ENCODE data around the gene THEM4. TPM values are rescaled to one million over a fixed set of nuclear protein-coding genes. Genes with fewer than 3 reads are reported as not detected.

The THEM4 gene
- total and polyA plus RNA-seq, 8 donors, result 6.1 to 27.8 (median 8.4) TPM

DNA sequence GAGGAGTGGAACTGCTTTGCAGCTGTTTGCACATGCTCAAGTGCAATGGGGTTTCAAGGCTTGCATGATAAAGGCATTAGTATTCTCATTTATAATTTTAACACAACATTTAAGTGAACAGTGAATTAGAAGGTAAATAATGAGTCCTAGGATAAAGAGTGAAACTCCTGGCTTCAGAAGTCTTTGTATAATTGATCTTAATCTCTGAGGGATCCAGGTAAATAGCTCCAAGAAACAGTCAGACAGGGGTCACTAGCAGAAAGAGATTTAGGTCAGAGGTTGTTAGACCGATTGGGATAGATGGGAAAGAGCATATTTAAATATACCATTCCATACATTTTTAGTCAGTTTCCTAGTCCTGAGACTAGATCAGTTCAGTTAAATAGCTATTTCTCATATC is 14.1 kb upstream of the THEM4 start:
- no peak for DNase-seq
- TF ChIP-seq, protein P1, sequence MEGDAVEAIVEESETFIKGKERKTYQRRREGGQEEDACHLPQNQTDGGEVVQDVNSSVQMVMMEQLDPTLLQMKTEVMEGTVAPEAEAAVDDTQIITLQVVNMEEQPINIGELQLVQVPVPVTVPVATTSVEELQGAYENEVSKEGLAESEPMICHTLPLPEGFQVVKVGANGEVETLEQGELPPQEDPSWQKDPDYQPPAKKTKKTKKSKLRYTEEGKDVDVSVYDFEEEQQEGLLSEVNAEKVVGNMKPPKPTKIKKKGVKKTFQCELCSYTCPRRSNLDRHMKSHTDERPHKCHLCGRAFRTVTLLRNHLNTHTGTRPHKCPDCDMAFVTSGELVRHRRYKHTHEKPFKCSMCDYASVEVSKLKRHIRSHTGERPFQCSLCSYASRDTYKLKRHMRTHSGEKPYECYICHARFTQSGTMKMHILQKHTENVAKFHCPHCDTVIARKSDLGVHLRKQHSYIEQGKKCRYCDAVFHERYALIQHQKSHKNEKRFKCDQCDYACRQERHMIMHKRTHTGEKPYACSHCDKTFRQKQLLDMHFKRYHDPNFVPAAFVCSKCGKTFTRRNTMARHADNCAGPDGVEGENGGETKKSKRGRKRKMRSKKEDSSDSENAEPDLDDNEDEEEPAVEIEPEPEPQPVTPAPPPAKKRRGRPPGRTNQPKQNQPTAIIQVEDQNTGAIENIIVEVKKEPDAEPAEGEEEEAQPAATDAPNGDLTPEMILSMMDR (IDR thresholded peaks at IDR 0.05), result no peak

DNA sequence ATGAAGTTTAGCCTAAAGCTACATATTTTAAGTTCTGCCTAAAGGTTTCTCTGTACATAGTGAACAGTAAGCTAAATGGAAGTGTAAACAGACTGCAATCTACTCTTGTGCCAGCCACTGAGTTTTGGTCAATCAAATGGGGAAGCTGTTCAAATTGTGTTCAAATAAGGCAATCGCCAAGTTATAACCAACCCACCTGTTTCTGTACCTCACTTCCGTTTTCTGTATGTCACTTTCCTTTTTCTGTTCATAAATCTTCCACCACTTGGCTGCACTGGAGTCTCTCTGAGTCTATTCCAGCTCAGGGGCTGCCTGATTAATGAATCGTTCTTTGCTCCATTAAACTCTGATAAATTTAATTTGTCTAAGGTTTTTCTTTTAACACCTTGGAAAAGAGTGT is 10.8 kb upstream of the THEM4 start:
- no peak for ATAC-seq
- Histone ChIP-seq H3K4me3 (no peak overlapping the region), H3K9me3 (no peaks in the 10 kb centered on the region), H3K27me3 (no peaks in the 10 kb centered on the region), H3K4me1 (no peaks in the 10 kb centered on the region), H3K36me3 (no peaks in the 10 kb centered on the region), H3K27ac (no peak overlapping the region)
- intact Hi-C loops (cut with DNase I), result no loop called here
- TF ChIP-seq, protein P1 (IDR thresholded peaks at IDR 0.05), result no peak
- DNase-seq, result no peak
- FAIRE-seq, result no peak
- WGBS, 2 donors, result 41 to 42% methylated on average over 3 of the region's 3 CpGs

More for the DNA sequence above, 14.1 kb upstream of the THEM4 start:
- no peaks in the 10 kb centered on the region for H3K4me1 ChIP-seq
- intact Hi-C loops (cut with DNase I), result no loop called here
- WGBS, 2 donors, result 60 to 73% methylated on average over 1 of the region's 1 CpG
- H3K27me3 ChIP-seq, result no peaks in the 10 kb centered on the region
- H3K27ac ChIP-seq, result no peak overlapping the region
- ATAC-seq (no peak), FAIRE-seq (no peak)
- no peaks in the 10 kb centered on the region for H3K9me3 ChIP-seq
- H3K4me3 ChIP-seq, result no peak overlapping the region
- no peaks in the 10 kb centered on the region for H3K36me3 ChIP-seq

DNA sequence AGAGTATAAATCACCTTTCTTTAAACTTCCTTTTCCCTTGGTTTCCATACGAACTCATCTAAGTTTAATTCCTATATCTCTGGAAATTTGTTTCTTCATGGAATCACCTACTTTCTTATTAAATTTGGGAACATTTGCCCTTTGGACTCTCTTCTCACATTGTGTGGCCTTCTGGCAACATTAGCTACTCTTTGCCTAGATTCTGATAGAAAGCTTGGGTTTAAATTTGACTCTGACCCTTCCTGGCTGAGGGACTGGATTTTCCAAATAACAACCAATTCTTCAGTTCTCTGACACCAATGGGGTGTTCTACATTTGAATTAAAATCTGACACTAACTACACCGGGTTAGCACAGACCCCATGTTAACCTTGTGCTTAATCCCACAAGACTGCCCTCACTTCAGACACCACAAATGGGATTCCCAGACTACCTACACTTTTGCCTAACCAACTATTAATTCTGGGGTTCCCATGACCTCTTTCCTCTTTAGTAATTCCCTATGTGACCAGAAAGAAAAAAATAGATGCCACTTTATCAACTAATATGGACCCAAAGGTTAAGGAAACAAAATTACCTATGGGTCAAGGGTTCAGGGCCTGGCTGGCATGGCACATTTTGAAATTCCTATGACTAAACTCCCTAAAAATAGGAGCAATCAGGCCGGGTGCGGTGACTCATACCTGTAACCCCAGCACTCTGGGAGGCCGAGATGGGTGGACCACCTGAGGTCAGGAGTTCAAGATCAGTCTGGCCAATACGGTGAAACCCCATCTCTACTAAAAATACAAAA is 9.7 kb upstream of the THEM4 start:
- TF ChIP-seq, protein P1 (IDR thresholded peaks at IDR 0.05), result no peak
- H3K9me3 ChIP-seq, result no peaks in the 10 kb centered on the region
- FAIRE-seq (no peak), ATAC-seq (no peak), DNase-seq (no peak)
- intact Hi-C loops (cut with DNase I), result no loop called here
- no peak overlapping the region for H3K27ac ChIP-seq
- 71 to 77% methylated on average over 6 of the region's 6 CpGs for WGBS, 2 donors
- H3K4me3 ChIP-seq, result no peak overlapping the region
- H3K4me1 ChIP-seq, result no peaks in the 10 kb centered on the region
- H3K36me3 ChIP-seq, result no peaks in the 10 kb centered on the region
- H3K27me3 ChIP-seq, result no peaks in the 10 kb centered on the region

DNA sequence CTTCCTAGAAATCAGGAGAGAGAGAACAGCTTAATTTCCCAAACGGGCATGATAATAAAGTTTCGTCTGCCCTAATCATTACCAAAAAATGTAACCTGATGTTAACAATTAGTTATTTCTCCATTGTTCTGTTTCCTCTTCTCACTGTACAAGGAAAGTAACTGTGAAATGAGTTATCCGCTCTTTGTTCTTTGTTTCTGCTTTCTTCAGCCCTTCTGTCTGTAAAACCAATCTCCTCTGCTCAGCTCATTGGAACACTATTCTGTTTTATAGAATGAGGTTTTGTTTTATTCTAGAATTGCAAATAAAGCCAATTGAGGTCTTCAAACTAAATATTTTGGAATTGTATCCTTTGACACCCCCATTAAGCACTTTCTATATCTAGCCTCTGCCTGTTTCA is 8.8 kb upstream of the THEM4 start:
- Histone ChIP-seq H3K4me3 (no peak overlapping the region), H3K9me3 (no peaks in the 10 kb centered on the region), H3K27ac (no peak overlapping the region), H3K4me1 (no peaks in the 10 kb centered on the region), H3K36me3 (no peaks in the 10 kb centered on the region), H3K27me3 (no peaks in the 10 kb centered on the region)
- 69 to 72% methylated on average over 3 of the region's 3 CpGs for WGBS, 2 donors
- intact Hi-C loops (cut with DNase I), result no loop called here
- TF ChIP-seq, protein P1 (IDR thresholded peaks at IDR 0.05), result no peak
- DNase-seq (no peak), FAIRE-seq (no peak), ATAC-seq (no peak)

DNA sequence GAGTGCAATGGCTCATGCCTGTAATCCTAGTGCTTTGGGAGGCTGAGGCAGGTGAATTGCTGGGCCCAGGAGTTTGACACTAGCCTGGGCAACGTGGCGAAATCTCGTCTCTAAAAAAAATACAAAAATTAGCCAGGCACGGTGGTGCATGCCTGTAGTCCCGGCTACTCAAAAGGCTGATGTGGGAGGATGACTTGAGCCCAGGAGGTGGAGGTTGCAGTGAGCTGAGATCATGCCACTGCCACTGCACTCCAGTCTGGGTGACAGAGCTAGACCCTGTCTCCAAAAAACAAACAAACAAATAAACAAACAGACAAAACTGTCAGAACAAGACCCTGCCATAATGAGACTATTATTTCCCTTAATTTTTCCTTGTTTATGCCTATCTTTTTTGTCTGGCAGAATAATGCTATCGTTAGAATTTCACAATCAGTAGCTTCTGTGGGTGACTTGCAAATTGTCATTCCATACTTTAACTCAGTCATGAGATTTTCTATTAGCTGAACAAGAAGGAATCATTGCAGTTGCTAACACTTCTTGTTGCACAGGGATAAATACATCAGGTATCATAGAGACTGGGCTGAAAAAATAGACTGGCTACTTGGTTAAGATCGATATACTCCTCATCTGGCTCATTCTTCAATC is 7.5 kb upstream of the THEM4 start:
- Histone ChIP-seq H3K27ac (no peak overlapping the region), H3K4me1 (no peaks in the 10 kb centered on the region), H3K4me3 (no peak overlapping the region), H3K36me3 (no peaks in the 10 kb centered on the region), H3K27me3 (no peaks in the 10 kb centered on the region), H3K9me3 (no peaks in the 10 kb centered on the region)
- intact Hi-C loops (cut with DNase I), result no loop called here
- DNase-seq (no peak), ATAC-seq (no peak), FAIRE-seq (no peak)
- 63 to 80% methylated on average over 7 of the region's 7 CpGs for WGBS, 2 donors
- TF ChIP-seq, protein P1 (IDR thresholded peaks at IDR 0.05), result no peak
